PFSK-1 (cell line): Measurements from ENCODE around the gene NMRK2.

Experiments
- FOXP2 ChIP-seq: optimal IDR thresholded peaks from 2 replicates; pipeline ENCODE3; 2011; ENCODE audit warnings: borderline replicate concordance, control low read depth, inconsistent platforms; ENCODE audit not compliant: insufficient read depth; ENCODE audit errors: extremely low read length, extremely low read depth
- POLR2AphosphoS5 ChIP-seq: IDR thresholded peaks from 2 replicates; pipeline ENCODE4 v1.6.1; 2012; ENCODE audit warnings: low read depth, mild to moderate bottlenecking, control low read depth, low read length, moderate library complexity
- SIN3A ChIP-seq: IDR thresholded peaks from 2 replicates; pipeline ENCODE4 v1.6.1; 2012; ENCODE audit warnings: mild to moderate bottlenecking, low read length, moderate library complexity, borderline replicate concordance; ENCODE audit not compliant: insufficient read depth
- TAF1 ChIP-seq: IDR thresholded peaks from 2 replicates; pipeline ENCODE4 v1.6.1; 2012; ENCODE audit warnings: low read length, control low read depth, borderline replicate concordance; ENCODE audit not compliant: insufficient read depth
- TF ChIP-seq, protein P1 (sequence below), 2 experiments: IDR thresholded peaks; 2 replicates each; pipeline versions ENCODE4 v1.6.1 to v1.8.0; 2011 to 2012; ENCODE audit warnings: low read depth in 2 of 2, low read length in 2 of 2, control low read depth in 1 of 2, inconsistent platforms in 1 of 2, mild to moderate bottlenecking in 1 of 2, moderate library complexity in 1 of 2; ENCODE audit not compliant: insufficient read depth in 1 of 2

NMRK2 gene

GRCh38 chr19:3898426-3898825 lies 34.4 kb upstream of the NMRK2 start:
- TF ChIP-seq POLR2AphosphoS5 (no peak), SIN3A (no peak), TAF1 (no peak), FOXP2 (no peak)
- TF ChIP-seq, protein P1, sequence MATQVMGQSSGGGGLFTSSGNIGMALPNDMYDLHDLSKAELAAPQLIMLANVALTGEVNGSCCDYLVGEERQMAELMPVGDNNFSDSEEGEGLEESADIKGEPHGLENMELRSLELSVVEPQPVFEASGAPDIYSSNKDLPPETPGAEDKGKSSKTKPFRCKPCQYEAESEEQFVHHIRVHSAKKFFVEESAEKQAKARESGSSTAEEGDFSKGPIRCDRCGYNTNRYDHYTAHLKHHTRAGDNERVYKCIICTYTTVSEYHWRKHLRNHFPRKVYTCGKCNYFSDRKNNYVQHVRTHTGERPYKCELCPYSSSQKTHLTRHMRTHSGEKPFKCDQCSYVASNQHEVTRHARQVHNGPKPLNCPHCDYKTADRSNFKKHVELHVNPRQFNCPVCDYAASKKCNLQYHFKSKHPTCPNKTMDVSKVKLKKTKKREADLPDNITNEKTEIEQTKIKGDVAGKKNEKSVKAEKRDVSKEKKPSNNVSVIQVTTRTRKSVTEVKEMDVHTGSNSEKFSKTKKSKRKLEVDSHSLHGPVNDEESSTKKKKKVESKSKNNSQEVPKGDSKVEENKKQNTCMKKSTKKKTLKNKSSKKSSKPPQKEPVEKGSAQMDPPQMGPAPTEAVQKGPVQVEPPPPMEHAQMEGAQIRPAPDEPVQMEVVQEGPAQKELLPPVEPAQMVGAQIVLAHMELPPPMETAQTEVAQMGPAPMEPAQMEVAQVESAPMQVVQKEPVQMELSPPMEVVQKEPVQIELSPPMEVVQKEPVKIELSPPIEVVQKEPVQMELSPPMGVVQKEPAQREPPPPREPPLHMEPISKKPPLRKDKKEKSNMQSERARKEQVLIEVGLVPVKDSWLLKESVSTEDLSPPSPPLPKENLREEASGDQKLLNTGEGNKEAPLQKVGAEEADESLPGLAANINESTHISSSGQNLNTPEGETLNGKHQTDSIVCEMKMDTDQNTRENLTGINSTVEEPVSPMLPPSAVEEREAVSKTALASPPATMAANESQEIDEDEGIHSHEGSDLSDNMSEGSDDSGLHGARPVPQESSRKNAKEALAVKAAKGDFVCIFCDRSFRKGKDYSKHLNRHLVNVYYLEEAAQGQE (IDR thresholded peaks at IDR 0.05; ENCODE audit: insufficient read depth in 1 of 2, low read depth in 2 of 2, low read length in 2 of 2): no peak

DNA sequence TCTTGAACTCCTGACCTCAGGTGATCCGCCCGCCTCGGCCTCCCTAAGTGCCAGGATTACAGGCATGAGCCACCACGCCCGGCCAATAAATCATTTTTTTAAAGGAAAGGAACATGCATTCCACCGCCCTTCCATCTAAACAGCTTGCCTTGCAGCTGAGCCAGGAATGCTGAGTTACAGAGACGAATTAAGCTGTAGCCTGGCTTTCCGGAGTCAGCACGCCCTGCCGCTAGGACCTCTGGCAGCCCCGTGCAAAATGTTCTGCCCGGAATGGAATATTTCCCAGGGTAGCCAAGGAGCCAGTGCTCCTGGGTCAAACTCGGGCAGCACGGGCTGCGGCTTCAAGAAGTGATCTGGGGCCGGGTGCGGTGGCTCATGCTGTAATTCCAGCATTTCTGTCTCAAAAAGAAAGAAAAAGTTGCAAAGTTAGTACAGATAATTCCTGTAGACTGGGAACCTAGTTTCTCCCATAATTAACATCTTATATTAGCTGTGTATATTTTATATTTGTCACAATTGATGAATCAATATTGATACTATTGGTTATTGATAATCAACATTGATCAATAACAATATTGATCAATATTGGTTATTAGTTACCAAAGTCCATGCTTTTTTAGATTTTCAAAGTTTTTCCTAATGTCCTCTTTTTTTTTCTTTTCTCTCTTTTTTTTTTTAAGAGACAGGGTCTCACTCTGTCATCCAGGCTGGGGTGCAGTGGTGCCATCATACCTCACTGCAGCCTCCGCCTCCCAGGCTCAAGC lies 33.2 kb upstream of the NMRK2 start:
- TF ChIP-seq FOXP2 (no peak), SIN3A (no peak), POLR2AphosphoS5 (no peak), TAF1 (no peak)
- TF ChIP-seq, protein P1 (IDR thresholded peaks at IDR 0.05; ENCODE audit: insufficient read depth in 1 of 2, low read depth in 2 of 2, low read length in 2 of 2): no peak

GRCh38 chr19:3902317-3902973 lies 30.4 kb upstream of the NMRK2 start:
- TF ChIP-seq POLR2AphosphoS5: no peak
- no peak for TF ChIP-seq SIN3A
- TF ChIP-seq, protein P1 (IDR thresholded peaks at IDR 0.05; ENCODE audit: insufficient read depth in 1 of 2, low read depth in 2 of 2, low read length in 2 of 2): no peak
- TF ChIP-seq TAF1: no peak
- no peak for TF ChIP-seq FOXP2

DNA sequence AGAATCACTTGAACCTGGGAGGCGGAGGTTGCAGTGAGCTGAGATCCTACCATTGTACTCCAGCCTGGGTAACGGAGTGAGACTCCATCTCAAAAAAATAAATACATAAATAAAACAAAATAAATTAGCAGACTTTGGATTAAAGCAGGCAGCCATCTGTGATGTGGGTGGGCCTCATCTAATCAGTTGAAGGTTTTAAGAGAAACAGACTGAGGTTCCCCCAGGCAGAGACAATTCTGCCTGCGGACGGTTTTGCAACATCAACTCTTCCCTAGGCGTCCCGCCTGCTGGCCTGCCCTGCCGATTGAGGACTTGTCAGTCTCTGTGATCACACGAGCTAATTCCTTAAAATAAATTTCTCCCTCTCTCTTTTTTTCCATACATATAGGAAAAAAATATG lies 28.6 kb upstream of the NMRK2 start:
- TF ChIP-seq SIN3A (no peak), TAF1 (no peak), POLR2AphosphoS5 (no peak), FOXP2 (no peak)
- TF ChIP-seq, protein P1 (IDR thresholded peaks at IDR 0.05; ENCODE audit: insufficient read depth in 1 of 2, low read depth in 2 of 2, low read length in 2 of 2): no peak
